Measurements from ENCODE around the gene SMARCC2. TPM values are rescaled to one million over a fixed set of nuclear protein-coding genes. Genes with fewer than 3 reads are reported as not detected.

Gene SMARCC2
- total and polyA plus RNA-seq, 2 of the 13 experiments (the other 11 are each of a cell fraction or from before 2014, with no cell fraction given): 21.3 to 24.1 TPM

DNA sequence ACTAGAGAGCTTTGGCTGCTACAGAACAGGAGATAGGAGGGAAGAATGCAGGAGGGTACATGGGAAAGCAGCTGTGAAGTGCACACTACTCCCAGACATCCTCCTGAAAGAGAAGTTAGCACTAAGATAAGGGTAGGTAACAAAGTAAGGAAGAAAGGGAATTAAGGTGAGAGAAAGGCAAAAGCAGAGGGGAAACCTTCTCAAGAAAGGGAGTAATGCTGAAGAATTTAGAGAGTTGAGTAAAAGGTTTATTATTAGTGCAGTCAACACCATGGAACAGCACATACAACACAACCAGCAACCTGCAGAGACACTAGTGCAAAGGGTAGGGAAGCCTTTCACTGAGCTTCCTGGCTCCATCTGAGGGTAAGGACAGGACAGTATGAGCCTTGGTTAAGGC lies 15.0 kb upstream of the SMARCC2 start:
- no peaks in the 10 kb centered on the region for H3K79me2 ChIP-seq (ENCODE audit: insufficient read depth, low read length)
- no peak for DNase-seq (ENCODE audit: low spot score)
- H3K4me3 ChIP-seq (replicated peaks in 1 of 3; ENCODE audit: insufficient read depth in 1 of 3, low read depth in 2 of 3, low read length in 3 of 3): no peak overlapping the region
- no peak overlapping the region for H3K9ac ChIP-seq (ENCODE audit: insufficient read depth, low read depth, low read length)
- H3K4me1 ChIP-seq (ENCODE audit: insufficient read depth, low read length): no peaks in the 10 kb centered on the region
- CTCF ChIA-PET (ENCODE audit: low intra/inter-chr PET ratio, low total read pairs): no interaction called here
- ATAC-seq: no peak
- H3K27me3 ChIP-seq (ENCODE audit: control insufficient read depth in 1 of 2, insufficient read depth in 2 of 2, low read length in 2 of 2): no peaks in the 10 kb centered on the region
- BruUV-seq (replicated peaks): no TSS peak
- intact Hi-C loops (cut with micrococcal nuclease; ENCODE audit: unreplicated experiment): no loop called here
- H3K27ac ChIP-seq (ENCODE audit: extremely low read length, insufficient read depth, low read length): no peak overlapping the region
- POLR2A ChIA-PET: interaction anchor here (0.9 to 1.8 kb wide), 2 partner anchors 9 to 18 kb away, joined by 4 to 5 read pairs; partner anchors contain the start of gene RNF41
- no peak overlapping the region for H2AFZ ChIP-seq (ENCODE audit: low read length)
- peaks cover 19 to 37% of the 10 kb centered on the region in 2 experiments for H3K36me3 ChIP-seq (replicated peaks in 1 of 2; ENCODE audit: control insufficient read depth in 1 of 2, insufficient read depth in 2 of 2, low read length in 2 of 2)
- H3K9me3 ChIP-seq (ENCODE audit: low read length): no peaks in the 10 kb centered on the region
- in situ Hi-C loops (cut with HindIII; ENCODE audit: extremely low pct_ligation_motif_present, low pct_unique_long_range_greater_than_20kb): no loop called here
- no peak overlapping the region for H3K4me2 ChIP-seq (ENCODE audit: low read depth, low read length)
- TF ChIP-seq, protein P1, sequence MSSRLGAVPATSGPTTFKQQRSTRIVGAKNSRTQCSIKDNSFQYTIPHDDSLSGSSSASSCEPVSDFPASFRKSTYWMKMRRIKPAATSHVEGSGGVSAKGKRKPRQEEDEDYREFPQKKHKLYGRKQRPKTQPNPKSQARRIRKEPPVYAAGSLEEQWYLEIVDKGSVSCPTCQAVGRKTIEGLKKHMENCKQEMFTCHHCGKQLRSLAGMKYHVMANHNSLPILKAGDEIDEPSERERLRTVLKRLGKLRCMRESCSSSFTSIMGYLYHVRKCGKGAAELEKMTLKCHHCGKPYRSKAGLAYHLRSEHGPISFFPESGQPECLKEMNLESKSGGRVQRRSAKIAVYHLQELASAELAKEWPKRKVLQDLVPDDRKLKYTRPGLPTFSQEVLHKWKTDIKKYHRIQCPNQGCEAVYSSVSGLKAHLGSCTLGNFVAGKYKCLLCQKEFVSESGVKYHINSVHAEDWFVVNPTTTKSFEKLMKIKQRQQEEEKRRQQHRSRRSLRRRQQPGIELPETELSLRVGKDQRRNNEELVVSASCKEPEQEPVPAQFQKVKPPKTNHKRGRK (CRISPR knock-in tag; IDR thresholded peaks at IDR 0.05): no peak
- no peak for TF ChIP-seq RFXAP (CRISPR knock-in tag; IDR thresholded peaks at IDR 0.05; ENCODE audit: borderline replicate concordance)
- TF ChIP-seq POLR2A (IDR thresholded peaks at IDR 0.05; ENCODE audit: insufficient read depth in 1 of 2, low read depth in 2 of 2, low read length in 2 of 2): 0 out of 4 replicates have a peak, but pooled peaks of 1 of the 2 experiments have one; percentile 23
- TF ChIP-seq, protein P2, sequence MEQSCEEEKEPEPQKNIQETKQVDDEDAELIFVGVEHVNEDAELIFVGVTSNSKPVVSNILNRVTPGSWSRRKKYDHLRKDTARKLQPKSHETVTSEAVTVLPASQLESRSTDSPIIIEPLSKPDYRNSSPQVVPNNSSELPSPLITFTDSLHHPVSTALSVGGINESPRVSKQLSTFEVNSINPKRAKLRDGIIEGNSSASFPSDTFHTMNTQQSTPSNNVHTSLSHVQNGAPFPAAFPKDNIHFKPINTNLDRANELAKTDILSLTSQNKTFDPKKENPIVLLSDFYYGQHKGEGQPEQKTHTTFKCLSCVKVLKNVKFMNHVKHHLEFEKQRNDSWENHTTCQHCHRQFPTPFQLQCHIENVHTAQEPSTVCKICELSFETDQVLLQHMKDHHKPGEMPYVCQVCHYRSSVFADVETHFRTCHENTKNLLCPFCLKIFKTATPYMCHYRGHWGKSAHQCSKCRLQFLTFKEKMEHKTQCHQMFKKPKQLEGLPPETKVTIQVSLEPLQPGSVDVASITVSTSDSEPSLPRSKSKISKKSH (CRISPR knock-in tag; IDR thresholded peaks at IDR 0.05; ENCODE audit: borderline replicate concordance): no peak
- TF ChIP-seq CREM (IDR thresholded peaks at IDR 0.05): no peak
- no peak for TF ChIP-seq CREM (CRISPR knock-in tag; IDR thresholded peaks at IDR 0.05)
- TF ChIP-seq RBAK (CRISPR knock-in tag; IDR thresholded peaks at IDR 0.05): no peak
- TF ChIP-seq, protein P3, sequence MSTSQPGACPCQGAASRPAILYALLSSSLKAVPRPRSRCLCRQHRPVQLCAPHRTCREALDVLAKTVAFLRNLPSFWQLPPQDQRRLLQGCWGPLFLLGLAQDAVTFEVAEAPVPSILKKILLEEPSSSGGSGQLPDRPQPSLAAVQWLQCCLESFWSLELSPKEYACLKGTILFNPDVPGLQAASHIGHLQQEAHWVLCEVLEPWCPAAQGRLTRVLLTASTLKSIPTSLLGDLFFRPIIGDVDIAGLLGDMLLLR (CRISPR knock-in tag; IDR thresholded peaks at IDR 0.05): no peak
- no peak for FAIRE-seq
- H4K20me1 ChIP-seq (ENCODE audit: insufficient read depth, low read length): no peaks in the 10 kb centered on the region
